Stimulated activated CD4-positive, alpha-beta T cell treated with anti-CD3 and anti-CD28 coated beads, Interleukin-1b, Interleukin-23, amount 100 ng/mL, for 1 hour (primary cell): Measurements from ENCODE around the gene CHRNA1.
A peak's percentile ranks its signal among the peaks of the same experiment; 100 is the strongest.

Experiments
- DNase-seq, 2 donors: peaks; one replicate each; pipeline ENCODE4 v3.0.0-alpha.2; 2020; ENCODE audit warnings: low read depth in 2 of 2

CHRNA1 gene

DNA sequence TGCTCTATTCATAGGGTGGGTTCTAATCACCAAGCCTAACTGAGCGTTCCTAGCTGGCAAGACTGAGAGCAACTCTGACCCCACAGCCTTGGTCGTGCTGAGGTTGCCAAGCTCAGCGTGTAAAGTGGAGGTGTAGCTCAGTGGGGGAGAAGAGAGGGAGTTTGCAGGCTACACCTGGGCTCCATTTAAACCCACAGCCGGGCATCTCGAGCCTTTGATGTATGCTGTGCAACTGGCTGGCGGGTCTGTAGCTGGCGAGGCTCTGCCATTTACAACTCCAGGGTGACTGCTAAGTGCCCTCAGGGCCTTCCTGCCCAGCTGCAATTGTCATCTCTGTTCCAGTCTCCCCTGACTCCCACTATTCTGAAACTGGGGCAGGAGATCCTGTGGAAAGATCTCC is 20.0 kb upstream of the CHRNA1 start:
- DNase-seq, result no peak

DNA sequence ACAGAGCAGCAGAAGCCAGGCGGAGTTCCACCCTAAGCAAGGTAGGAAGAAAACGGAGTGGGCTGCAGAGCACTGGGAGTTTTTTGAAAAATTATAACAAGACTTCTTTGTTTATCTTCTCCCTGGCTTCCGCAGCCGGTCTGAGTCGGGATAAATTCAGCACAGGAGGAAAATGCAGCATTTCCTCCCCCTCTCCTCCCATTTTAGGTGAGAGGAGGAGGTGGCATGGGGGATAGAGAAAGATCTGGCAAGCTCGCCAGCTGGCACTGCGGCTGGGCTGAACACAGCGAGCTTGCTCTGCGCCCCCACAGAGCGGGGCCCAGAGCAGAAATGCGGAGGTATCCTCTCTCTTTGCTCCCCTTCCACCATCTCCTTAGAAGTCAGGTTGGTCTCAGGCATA is 17.7 kb upstream of the CHRNA1 start:
- no peak for DNase-seq

DNA sequence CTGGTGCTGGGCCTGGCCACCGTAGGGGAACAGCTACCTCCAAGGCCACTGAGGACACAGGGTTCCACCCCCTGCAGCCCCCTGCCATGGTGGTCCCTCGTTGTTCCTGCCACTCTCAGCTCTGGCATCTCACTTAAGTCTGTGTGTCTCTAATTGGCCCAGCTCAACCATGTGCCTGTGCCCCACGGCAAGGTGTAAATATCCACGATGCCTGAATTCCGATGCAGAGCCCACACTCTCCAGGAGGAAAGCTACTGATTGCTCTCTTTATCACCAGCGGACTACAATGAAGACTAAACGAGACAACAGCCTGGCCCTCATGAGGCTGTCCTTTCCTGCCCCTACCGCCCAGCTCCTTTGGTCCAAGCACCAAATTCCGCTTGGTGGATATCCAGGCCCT is 17.0 kb upstream of the CHRNA1 start:
- no peak for DNase-seq

DNA sequence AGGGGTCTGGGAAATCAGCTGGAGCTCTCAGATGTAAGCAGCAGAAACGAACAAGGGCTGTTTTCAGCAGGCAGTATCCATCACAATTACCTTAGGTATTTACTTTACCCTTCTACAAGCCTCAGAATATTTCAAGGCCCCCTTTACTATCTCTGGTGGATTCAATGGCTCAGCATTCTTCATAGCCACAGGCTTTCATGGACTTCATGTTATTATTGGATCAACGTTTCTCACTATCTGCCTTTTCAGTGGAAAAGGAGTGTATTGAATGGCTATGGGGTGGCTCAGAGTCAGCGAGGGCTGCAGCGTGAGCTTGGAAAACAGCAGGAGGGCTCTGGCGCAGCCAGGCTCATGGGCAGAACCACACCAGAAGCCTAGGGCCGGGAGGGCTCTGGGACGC is 16.6 kb upstream of the CHRNA1 start:
- no peak for DNase-seq

DNA sequence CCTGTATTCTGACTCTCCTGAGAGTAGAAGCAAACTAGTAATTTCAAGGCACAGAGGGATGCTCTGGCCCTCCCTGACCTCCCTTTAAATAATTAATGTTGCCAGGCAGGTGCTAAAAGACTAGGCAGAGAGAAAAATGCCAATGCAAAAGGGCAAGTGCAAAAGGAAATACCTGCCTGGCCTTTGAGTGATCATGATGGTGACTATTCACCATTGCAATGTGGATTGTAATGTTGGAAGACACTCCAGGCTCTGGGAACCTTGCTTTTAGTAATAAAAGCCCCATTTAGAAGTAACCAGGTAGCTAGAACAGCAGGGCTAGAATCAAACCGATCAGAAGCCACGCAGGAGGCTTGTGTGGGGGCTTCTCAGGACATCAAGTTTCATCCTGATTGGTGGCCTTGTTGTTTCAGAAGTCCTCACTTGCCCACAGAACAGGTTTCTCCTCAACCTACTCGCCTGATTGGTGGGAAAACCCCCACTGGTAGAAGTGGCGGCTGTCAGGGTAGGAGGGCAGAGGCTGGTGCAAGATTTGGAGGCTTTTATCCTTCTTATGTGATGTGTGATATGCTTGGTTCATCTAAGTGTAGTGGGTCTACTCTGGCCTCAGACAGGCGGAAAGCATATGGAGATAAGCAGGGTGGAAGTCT is 16.0 kb upstream of the CHRNA1 start:
- DNase-seq, result no peak

DNA sequence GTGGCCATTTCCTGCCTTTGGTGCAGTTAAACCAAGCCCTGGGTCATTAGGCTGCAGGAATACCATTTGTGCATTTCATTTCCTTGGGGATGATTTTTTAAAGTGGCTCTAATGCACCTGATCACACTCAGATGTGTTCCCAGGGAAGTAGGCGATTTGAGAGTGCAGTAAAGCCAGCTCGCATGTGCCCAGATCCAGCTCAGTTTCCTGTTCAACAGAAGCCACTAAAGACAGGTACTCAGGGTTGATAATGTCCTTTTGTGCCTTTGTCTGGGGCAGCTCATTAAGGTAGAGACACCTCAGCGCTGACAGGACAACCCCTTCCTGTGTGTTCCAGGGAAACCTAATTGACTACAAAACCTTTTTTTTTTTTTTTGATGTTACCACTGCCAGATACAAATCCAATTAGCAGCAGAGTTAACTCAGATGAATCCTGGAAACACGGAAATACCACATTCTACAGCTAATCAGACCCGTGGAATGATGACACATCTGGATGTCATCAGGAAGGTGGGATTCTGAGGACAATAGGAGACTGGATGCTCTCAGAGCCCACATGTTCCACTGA is 15.2 kb upstream of the CHRNA1 start:
- DNase-seq, result no peak

DNA sequence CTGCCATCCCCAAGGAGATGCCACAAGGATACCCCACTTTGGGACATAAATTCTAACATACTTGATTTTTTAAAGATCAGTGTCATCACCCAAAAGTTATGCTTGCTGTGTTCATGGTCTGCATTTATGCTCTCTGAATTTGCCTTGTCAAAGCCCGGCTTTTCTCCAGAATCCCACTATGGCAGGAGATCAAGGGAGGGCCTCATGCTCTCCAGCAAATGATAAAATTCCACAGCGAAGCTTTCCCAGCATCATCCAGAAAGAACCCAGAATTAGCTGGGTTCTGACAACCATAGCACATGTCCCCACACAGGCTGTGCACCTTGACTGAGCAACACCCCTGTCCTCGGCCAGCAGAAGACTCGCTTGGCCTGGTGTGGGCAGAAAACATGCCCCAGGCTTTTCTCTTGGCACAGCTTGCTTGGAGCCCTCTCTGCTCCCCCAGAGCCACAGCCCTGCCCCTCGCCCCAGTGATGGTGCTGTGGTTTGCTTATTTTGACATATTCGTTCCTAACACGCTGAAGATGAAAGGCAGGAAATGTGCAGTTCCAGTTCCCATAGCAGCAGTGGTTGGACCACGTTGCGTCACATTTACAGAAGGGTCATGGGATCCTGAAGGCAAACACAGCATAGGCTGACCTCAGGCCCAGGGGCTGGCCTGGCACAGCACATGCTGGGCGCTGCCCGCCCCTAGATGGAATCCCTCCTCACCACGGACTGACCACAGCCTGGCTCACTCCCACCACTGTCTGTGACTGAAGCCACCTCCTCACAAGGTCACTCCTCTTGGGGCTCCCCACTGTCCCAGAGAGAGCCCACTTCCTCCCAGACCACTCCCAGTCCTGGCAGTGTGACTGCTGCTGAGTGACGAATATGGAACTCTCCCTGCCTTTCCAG is 14.1 kb upstream of the CHRNA1 start:
- peak in 1 of 2 donors; percentile 29 for DNase-seq

DNA sequence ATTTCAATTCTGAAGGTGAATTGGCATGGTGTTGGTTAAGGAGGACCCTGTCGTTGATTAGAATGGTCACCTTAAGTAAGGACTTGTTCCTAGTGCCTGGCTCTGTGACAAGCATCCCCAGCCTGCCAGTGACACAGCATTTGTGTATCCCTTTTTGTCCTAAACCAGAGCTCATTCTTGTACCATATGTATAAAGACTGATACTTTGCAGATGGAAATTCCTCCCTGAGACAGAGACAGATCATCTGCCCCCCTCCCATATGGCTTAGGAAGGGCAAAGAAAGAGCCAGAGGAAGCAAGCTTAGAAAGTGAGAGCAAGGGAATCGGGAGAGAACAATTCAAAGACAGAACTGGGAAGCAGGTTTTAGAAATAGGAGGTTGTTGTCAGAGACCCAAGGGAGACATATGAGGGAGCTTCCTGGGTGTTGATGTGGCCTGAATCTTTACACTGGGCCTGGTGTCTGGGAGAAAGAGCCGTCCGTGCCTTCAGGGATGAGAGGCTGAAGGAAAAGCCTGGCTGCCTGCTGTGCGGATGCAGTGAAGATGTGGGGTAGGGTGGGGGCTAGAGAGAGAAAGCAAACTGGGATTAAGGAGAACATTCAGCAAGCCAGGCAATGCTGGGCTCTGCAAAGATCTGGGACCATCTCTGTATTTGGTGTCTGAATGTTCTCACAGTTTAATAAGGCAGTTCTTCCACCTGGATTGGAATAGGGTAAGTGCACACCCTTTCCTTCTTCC is 13.2 kb upstream of the CHRNA1 start:
- DNase-seq, result no peak

DNA sequence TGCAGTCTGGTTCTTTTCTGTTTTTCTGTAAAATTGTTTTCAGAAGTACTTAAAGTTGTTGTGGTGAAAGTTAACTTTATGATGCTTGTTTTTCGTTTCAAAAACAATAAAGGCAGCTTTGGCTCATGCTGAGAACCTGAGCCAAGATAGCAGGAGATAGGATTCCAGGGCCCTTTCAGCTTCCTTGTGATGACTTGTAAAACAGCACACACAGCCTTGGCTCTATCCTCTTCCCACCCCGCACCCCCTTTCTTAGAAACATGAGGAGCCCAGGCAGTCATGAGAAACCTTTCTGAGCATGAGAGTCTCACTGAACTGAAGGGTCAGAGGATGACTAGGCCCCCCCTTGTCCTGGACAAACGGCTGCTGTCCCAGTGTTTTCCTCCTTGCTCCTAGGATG is 12.4 kb upstream of the CHRNA1 start:
- no peak for DNase-seq

DNA sequence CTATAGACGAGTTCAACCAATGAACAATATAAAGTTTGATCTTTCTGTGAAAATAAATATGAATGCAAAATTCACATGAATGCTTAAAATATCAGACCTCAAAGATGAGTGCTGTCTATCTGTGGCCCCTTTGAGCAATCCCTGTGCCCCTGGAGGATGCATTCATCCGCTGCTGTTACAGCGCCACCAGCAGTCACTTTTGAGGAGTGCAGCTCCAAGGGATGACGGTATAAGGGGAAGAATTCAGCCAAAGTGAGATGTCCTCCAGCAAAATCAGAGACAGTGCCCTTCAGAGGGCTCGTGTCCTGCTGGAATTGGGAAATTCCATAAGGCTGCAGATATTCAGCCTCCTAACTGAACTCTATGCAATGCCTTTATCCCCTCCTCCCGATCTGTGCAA is 12.0 kb upstream of the CHRNA1 start:
- DNase-seq, result no peak

DNA sequence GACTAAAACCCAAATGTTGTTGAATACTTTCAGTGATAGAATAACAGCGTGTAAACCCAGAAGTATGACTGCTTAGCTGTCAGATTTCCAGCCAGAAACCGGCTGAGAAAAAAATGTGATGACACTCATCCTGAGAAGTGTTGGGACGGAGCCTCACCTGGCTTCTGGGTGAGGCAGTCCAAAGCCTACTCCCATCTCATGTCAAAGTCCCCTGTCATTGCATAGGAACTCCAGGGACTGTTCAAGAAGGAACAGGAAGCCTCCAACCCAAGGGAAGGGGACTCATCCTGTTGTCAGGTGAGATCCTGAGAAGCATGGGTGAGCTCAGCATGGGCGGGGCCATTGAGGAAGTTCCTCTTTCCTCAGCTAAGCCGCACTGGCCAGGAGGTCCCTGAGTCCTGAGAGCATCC is 11.3 kb upstream of the CHRNA1 start:
- DNase-seq, result no peak

DNA sequence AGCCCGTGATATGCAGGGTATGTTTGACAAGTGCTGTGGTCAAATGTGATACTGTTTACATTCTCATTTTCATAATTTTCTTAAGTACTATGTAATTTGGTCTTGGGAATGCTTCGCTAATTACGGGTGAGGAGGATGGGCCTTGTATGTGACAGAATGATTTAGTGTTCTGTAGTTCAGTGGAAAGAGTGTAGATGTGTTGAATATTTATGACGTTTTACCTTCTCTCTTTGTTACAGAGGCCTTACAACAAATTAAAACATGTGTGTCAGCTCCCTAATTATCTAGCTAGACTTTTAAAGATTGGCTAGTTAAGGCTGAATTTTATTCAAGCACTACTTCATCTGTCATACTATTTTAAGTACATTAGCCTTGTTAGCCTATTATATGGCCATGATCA is 10.6 kb upstream of the CHRNA1 start:
- DNase-seq, result no peak

DNA sequence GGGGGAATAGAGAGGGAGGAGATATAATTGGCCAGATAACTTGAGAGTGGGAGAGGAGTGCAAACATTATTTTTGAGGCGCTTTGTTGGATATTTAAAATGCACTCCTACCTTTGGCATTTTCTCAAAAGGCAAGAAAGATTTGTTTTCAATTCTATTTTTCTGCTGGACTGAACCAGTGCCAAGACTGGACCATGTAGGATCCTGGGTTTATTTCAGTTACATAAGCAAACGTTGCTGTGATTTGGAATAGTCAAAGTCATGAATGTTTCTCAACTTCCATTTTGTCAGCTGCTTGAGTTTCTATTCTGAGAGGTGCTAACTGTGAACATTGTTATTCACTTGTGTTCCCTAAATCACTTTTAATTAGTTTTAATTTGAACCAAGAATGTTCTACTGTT is 8.9 kb upstream of the CHRNA1 start:
- no peak for DNase-seq

DNA sequence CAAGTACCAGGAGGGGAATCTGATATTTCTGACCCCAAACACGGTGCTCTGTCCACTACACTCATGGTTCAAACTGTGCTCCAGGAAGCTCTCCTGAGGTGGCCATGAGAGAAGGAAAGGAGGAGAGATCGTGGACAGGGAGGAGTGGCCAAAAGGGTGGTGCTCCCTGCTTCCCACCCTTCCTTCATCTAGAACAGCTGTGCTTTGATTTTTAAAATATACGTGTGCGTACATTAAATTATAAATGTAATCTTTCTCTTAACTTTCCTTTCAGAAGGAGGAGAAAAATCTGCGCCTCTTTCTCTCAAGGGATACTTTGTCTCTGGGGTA is 8.2 kb upstream of the CHRNA1 start:
- DNase-seq, result no peak

DNA sequence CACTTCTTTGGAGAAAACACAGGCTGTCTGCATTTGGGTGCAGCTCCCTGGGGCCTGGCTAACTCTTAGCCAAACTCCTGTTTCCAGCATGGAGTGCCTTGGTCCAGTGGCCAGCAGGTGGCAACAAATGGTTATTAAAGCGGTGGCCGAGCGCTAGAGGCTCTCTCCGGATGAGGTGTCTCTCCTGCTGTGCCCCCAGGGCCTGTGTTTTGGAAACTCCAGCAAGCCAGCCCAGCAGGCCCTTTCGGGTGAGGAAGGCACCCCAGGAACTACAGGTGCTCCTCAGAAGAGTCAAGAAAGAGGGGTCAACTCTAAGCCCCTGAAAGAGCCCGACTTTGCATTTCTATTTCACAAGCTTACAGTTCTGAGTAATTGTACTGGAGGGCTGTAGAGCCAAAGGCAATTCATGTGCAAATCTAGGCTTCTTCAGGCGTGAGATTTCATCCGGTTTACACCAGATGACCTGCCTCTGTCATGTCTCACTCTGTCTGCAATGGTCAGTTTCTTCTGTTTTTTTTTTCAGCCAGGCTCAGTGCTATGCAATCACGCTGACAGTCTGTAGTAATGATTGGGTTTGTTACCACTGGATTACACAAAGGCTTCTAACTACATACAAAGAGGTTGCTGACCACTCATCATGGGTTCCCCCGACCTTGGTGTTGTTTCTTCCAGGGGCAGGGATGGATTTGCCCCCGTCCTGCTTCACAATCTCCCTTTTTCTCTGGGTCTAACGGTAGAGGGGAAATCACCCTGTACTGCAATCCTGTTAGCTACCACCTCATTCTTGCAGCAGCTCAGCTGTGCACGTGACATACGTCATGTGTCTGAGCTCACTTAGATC is 7.6 kb upstream of the CHRNA1 start:
- no peak for DNase-seq

DNA sequence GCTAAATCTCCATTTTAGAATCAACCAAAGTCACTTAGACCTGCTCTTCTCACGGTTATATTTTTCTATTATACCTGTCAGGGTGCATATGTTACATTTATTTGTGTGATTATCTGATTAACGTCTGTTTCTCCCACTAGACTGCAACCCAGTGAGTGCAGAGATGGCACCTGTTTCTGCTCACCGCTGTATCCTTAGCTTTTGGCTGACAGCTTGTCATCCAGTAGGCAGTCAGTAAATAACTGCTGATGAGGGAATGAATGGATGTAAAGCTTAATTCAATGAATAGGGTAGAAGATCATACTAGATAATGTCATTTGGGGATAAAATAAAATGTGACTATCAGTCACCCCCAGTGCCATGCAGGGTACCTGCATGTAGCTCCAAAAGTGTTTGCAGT is 6.9 kb upstream of the CHRNA1 start:
- DNase-seq, result no peak

DNA sequence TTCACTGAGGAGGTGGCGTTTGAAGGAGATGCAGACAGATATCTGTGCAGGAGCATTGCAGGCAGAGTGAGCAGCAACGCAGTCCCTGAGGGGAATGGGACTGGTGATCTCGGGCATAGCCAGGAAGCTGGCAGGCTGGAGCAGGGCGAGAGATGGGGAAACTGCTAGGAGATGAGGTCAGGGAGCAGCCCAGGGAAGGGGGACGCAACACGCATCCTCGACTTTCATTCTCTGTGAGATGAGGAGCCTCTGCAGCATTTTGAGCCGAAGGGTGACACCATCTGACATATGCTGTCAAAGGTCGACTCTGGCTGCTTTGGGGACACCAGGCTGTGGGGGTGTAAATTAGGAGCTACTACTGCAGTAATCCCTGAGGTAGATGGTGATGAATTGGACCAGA is 4.3 kb upstream of the CHRNA1 start:
- no peak for DNase-seq

DNA sequence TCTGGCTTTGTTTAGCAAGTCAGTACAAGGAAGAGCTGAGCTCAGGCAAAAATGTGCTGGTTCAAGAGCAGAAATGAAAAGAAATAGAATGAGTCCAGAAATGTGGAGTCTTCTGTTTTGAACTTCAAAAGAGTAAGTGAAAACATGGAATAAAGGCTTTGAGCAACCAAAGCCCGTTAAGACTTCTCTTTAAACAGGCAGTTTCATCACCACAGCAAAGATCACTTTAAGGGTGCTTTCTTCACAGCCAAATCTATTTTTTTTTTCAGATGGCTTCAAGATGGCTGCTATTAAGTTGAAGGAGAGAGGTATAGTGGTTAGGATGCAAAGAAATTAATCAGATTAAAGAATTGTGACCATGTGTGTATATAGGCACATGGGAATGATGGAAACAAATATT is 2.0 kb upstream of the CHRNA1 start:
- no peak for DNase-seq

DNA sequence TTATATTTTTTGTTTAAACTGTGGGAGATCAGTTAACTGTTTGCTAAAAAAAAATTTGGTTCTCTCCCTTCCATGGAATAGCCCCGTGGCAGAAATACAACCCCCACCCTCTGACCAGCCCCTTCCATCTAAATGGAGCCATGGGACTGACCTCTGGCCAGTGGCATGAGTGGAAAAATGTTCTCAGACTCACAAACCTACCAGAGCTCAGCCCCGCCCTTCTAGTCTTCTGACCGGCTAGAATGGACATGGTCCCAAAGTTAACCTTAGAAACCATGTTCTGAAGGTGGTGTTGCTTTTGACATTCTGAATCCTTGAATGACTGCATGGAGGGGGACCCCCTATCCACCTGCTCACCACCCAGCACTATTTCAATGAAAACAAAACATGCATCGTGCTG is 1.3 kb upstream of the CHRNA1 start:
- no peak for DNase-seq

DNA sequence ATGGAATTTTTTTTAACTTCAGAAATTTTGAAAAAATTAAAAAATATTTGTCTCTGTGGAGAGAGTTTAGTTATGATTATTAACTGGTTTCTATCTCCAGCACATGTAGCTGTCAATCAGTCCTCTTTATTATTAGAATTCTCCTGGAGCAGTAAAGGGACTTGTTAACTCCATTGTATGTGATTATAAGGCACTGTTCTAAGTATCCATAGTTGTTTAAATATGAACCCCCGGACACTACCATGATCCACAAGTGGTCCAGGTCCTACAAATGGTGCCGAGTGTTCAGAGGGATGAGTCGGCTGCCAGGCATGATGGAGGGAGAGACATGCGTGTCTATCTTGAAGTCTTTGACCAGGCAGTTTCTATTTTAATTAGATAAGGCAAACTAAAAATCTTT is 492 bp downstream of the CHRNA1 start:
- DNase-seq, result no peak

DNA sequence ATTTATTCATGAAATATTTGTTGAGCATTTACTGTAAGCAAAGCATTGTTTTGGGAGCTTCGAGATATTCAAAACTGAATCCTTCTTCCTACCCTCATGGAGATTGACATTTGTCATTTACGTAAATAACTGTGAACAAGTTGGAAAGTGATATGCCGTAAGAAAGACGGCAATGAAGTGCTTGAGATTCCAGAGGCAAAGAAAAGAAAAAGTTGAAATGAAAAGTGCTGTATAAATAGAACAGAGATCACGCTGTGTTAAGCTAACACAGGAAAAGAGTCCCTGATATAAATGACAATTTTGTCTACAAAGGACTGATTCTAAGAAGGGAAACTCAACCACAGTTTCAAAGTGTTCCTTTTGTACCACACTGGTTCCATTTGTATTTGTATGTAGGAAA is 1.8 kb downstream of the CHRNA1 start:
- DNase-seq, result no peak

DNA sequence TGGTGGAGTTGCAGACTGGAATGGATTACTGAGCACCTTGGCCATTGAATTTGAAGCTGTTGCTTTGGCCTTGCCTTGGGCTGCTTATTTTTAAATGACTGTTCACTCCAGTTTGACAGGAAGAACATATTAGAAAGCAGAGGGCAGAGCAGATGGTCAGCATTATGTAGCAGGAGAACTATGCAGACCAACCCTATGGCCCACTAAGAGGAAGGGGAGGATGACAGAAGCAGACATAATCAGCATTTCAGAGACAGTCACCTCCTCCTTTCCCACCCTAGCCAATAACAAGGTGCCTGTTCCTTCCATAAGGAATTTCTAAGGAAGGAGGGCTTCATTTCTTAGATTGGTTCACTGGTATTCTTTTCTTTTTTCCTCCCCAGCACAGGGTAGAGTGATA is 2.4 kb downstream of the CHRNA1 start:
- no peak for DNase-seq
